H54 (cell line): ENCODE results near the gene LRRC1.
"Not testable (repeated sequence)": the region's sequence is repeated elsewhere in the genome, so short reads cannot be mapped to it uniquely, and the experiment has no call there.

Experiments
- DNase-seq: peaks from one replicate; pipeline ENCODE4 v3.0.0; 2011; ENCODE audit warnings: low spot score, mixed read lengths; ENCODE audit not compliant: insufficient read length
- FAIRE-seq: peaks from 3 replicates; lab custom pipeline; 2011; peaks lifted over from hg19 to GRCh38; lab: Jason Lieb, UNC
- POLR2A ChIP-seq: IDR thresholded peaks from 2 replicates; pipeline ENCODE4 v1.6.1; 2011; ENCODE audit warnings: low read depth, mild to moderate bottlenecking, low read length

LRRC1 gene

DNA sequence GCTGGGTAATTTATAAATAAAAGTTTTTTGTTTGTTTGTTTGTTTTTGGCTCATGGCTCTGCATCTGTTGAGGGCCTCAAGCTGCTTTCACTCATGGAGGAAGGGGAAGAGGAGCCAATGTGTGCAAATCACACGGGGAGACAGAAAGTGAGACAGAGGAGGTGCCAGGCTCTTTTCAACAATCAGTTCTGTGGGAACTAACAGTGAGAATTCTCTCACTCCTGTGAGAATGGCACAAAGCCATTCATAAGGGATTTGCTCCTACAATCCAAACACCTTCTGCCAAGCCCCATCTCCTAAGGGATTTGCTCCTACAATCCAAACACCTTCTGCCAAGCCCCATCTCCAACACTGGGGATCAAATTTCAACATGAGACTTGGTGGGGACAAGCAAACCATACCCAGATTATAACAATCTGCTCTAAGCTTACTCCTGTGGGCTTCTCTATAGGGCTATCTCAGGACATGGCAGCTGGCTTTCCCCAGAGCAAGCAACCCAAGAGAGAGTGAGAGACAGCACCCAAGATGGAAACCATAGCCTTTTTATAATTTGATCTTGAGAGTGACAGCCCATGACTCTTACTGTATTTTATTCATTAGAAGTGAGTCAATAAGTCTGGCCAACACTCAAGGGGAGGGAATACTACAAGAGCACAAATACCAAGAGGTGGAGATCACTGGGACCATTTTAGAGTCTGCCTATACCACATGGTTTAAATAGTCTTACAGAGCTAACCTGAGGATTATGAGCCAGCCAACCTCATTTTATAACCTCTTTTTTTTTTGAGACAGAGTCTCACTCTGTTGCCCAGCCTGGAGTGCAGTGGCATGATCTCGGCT lies 22.8 kb upstream of the LRRC1 start:
- no peak for FAIRE-seq
- no peak for TF ChIP-seq POLR2A
- DNase-seq, result no peak

DNA sequence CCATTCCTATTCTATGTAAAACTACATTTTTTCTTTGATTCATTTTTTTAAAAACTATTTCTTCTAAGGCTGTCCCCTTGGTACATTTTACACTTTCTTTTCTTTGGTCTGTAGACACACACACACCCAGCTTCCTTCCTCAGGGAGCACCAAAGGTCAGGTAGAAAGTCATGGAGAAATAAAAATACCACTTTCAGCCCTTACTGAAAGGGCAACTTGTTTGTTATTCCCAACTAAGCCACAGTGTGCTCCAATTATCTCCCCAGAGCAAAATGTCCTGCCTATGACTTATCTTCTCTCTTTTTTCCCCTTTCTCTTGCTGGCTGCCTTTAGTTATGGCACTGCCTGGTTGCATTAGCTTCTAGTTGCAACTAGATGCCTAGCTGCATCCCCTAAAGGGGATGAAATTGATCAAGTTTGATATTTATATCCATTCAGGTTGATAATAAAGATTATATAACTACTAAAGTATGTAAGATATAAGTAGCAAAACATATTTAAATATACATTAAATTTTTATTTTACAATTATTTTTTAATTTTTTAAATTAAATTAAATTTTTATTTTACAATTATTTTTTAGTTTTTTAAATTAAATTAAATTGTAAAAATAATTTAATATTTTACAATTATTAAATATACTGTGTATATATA lies 21.6 kb upstream of the LRRC1 start:
- TF ChIP-seq POLR2A, result no peak
- FAIRE-seq, result no peak

DNA sequence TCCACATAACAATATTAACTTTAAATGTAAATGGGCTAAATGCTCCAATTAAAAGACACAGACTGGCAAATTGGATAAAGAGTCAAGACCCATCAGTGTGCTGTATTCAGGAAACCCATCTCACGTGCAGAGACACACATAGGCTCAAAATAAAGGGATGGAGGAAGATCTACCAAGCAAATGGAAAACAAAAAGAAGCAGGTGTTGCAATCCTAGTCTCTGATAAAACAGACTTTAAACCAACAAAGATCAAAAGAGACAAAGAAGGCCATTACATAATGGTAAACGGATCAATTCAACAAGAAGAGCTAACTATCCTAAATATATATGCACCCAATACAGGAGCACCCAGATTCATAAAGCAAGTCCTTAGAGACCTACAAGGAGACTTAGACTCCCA lies 18.7 kb upstream of the LRRC1 start:
- not testable (repeated sequence) for DNase-seq, FAIRE-seq

More for the DNA sequence above, 21.6 kb upstream of the LRRC1 start:
- no peak for DNase-seq

DNA sequence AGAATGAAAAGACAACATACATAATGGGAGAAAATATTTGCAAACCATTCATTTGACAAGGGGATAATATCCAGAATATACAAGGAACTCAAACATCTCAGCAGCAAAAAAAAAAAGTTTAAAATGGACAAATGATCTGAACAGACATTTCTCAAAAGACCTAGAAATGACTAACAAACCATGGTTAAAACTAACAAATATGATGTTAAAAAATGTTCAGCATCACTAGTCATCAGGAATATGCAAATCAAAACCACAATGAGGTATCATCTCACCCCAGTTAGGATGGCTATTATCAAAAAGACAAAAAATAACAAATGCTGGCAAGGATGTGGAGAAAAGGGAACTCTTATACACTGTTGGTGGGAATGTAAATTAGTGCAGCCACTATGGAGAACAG lies 9.8 kb upstream of the LRRC1 start:
- peak; percentile 33 for FAIRE-seq
- DNase-seq, result not testable (repeated sequence)

- no peak for TF ChIP-seq POLR2A
- DNase-seq, result no peak
- no peak for FAIRE-seq
Measured at GRCh38 chr6:53786832-53787231, 8.0 kb upstream of the LRRC1 start.

- no peak for TF ChIP-seq POLR2A
- FAIRE-seq, result peak; percentile 68
- DNase-seq, result no peak
Measured at GRCh38 chr6:53790886-53791285, 3.9 kb upstream of the LRRC1 start.

GRCh38 chr6:53792016-53792415 lies 2.8 kb upstream of the LRRC1 start:
- no peak for DNase-seq
- no peak for TF ChIP-seq POLR2A
- FAIRE-seq, result no peak

- DNase-seq (no peak), FAIRE-seq (no peak)
- TF ChIP-seq POLR2A, result no peak
Measured at GRCh38 chr6:53792973-53793317, 1.9 kb upstream of the LRRC1 start.

- DNase-seq (peak; percentile 42), FAIRE-seq (peak; percentile 43)
- peak; percentile 17; the same call in 1 of the 2 replicates for TF ChIP-seq POLR2A
Measured at GRCh38 chr6:53793318-53794136, 1.3 kb upstream of the LRRC1 start.

- FAIRE-seq (no peak), DNase-seq (peak; percentile 66)
- no peak for TF ChIP-seq POLR2A
Measured at GRCh38 chr6:53794137-53794719, 577 bp upstream of the LRRC1 start.

GRCh38 chr6:53795340-53795701 lies 516 bp downstream of the LRRC1 start:
- no peak; the same call in 1 of the 2 replicates for TF ChIP-seq POLR2A
- FAIRE-seq (no peak), DNase-seq (peak; percentile 50)

DNA sequence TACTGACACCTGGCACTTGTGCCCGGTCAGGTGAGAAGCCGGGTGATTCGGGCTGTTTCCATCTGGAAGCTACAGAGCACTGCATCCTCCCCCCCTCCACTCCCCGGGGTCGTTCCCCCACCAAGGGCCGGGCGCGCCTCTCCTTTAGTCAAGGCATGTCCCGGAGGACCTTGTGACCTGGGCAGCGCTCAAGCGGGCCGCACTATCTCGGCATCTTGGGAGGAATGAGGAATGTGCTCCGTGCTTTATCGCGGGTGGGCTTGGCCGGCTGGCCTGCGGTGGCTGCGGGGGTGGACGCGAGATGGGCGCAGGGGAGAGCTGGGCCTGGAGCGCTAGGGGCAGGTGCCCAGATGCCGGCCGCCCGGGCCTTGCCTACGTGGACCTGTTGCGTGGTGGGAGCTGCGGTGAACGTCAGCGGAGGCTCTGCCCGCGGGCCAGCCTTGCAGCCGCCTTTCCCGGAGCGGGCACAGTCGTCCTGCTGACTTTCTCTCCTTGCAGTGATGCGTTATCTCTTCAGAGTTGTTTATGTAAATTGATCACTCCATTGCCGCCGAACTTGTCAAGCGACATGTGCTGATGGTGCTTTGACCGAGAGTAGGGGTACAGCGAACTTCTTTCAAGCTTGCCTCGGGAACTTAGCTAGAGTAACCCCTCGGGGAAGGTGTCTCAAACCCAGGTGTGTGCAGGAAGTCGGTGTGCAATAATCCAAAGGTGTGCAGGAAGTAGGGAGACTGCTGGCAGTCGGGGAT lies 1.1 kb downstream of the LRRC1 start:
- no peak for DNase-seq
- no peak for TF ChIP-seq POLR2A
- FAIRE-seq, result no peak

- TF ChIP-seq POLR2A, result no peak
- FAIRE-seq, result no peak
- DNase-seq, result no peak
Measured at GRCh38 chr6:53796451-53796780, 1.6 kb downstream of the LRRC1 start.
